Mesenchymal stem cell (in vitro differentiated cells and primary cell): ENCODE results near the gene ZNF618.

Source experiments
- DNase-seq: peaks from one replicate; pipeline ENCODE4 v3.0.0-alpha.2; 2013
- H2AFZ ChIP-seq: one replicate; pipeline ENCODE4 v1.6.1; 2013; ENCODE audit warnings: low read depth, mild to moderate bottlenecking, control low read depth, inconsistent platforms, low read length, moderate library complexity
- H2AK5ac ChIP-seq: 2 replicates; pipeline ENCODE4 v1.6.1; 2013; ENCODE audit warnings: low read length, moderate library complexity, mild to moderate bottlenecking, inconsistent platforms; ENCODE audit not compliant: severe bottlenecking
- H2BK120ac ChIP-seq: one replicate; pipeline ENCODE4 v1.6.1; 2013; ENCODE audit warnings: low read depth, mild to moderate bottlenecking, inconsistent platforms, low read length, moderate library complexity
- H2BK12ac ChIP-seq, 2 experiments: one replicate each; pipeline ENCODE4 v1.6.1; 2013; ENCODE audit warnings: inconsistent platforms in 2 of 2, low read length in 2 of 2, mild to moderate bottlenecking in 2 of 2, moderate library complexity in 2 of 2, control low read depth in 1 of 2
- H2BK15ac ChIP-seq: one replicate; pipeline ENCODE4 v1.6.1; 2013; ENCODE audit warnings: mild to moderate bottlenecking, low read depth, inconsistent platforms; ENCODE audit not compliant: poor library complexity, severe bottlenecking
- H2BK5ac ChIP-seq: 2 replicates; pipeline ENCODE4 v1.6.1; 2013; ENCODE audit warnings: low read depth, mild to moderate bottlenecking, low read length, control low read depth, inconsistent platforms; ENCODE audit not compliant: poor library complexity, severe bottlenecking
- H3K14ac ChIP-seq, 2 experiments: one replicate each; pipeline ENCODE4 v1.6.1; 2013; ENCODE audit warnings: inconsistent platforms in 2 of 2, low read length in 2 of 2, control low read depth in 1 of 2, mild to moderate bottlenecking in 1 of 2, moderate library complexity in 1 of 2
- H3K18ac ChIP-seq, 2 experiments: one replicate each; pipeline ENCODE4 v1.6.1; 2013; ENCODE audit warnings: inconsistent platforms in 2 of 2, low read length in 2 of 2, control low read depth in 1 of 2, low read depth in 1 of 2, mild to moderate bottlenecking in 1 of 2
- H3K23ac ChIP-seq, 2 experiments: one replicate each; pipeline ENCODE4 v1.6.1; 2013; ENCODE audit warnings: inconsistent platforms in 2 of 2, low read length in 2 of 2, mild to moderate bottlenecking in 2 of 2, moderate library complexity in 2 of 2, control low read depth in 1 of 2
- H3K27ac ChIP-seq: 2 replicates; pipeline ENCODE4 v1.5.1; 2013; ENCODE audit warnings: mild to moderate bottlenecking, moderate library complexity, low read length, control low read depth, inconsistent platforms; ENCODE audit not compliant: poor library complexity, severe bottlenecking
- H3K27me3 ChIP-seq, 2 experiments: 2 replicates each; pipeline versions ENCODE4 v1.6.1 to v1.7.0; 2013; ENCODE audit warnings: low read length in 2 of 2, mild to moderate bottlenecking in 2 of 2, moderate library complexity in 2 of 2, control low read depth in 1 of 2, inconsistent platforms in 1 of 2; ENCODE audit not compliant: control insufficient read depth in 1 of 2, insufficient read depth in 1 of 2
- H3K36me3 ChIP-seq, 2 experiments: 2 replicates each; pipeline versions ENCODE4 v1.6.1 to v1.7.0; 2013; ENCODE audit warnings: low read length in 2 of 2, control low read depth in 1 of 2, inconsistent platforms in 1 of 2, low read depth in 1 of 2, mild to moderate bottlenecking in 1 of 2; ENCODE audit not compliant: insufficient read depth in 2 of 2, control insufficient read depth in 1 of 2
- H3K4ac ChIP-seq, 2 experiments: one replicate each; pipeline ENCODE4 v1.6.1; 2013; ENCODE audit warnings: inconsistent platforms in 2 of 2, low read length in 2 of 2, mild to moderate bottlenecking in 2 of 2, moderate library complexity in 2 of 2, control low read depth in 1 of 2, low read depth in 1 of 2
- H3K4me1 ChIP-seq: 2 replicates; pipeline ENCODE4 v1.6.1; 2013; ENCODE audit warnings: low read depth, low read length, control low read depth; ENCODE audit not compliant: control insufficient read depth, insufficient read depth
- H3K4me2 ChIP-seq: 2 replicates; pipeline ENCODE4 v1.6.1; 2013; ENCODE audit warnings: low read length, mild to moderate bottlenecking, inconsistent platforms; ENCODE audit not compliant: poor library complexity, severe bottlenecking
- H3K4me3 ChIP-seq, 2 experiments: 2 replicates each; pipeline versions ENCODE4 v1.5.1 to v1.7.0; 2013; ENCODE audit warnings: low read length in 2 of 2, mild to moderate bottlenecking in 2 of 2, control low read depth in 1 of 2, low read depth in 1 of 2; ENCODE audit not compliant: insufficient read depth in 1 of 2
- H3K79me1 ChIP-seq: replicated peaks from 2 replicates; pipeline ENCODE4 v1.6.1; 2013; ENCODE audit warnings: mild to moderate bottlenecking, control low read depth, low read length, inconsistent platforms; ENCODE audit not compliant: poor library complexity, severe bottlenecking
- H3K9ac ChIP-seq: 2 replicates; pipeline ENCODE4 v1.7.0; 2013; ENCODE audit warnings: mild to moderate bottlenecking, low read length, moderate library complexity
- H3K9me3 ChIP-seq: 2 replicates; pipeline ENCODE4 v1.7.0; 2013; ENCODE audit warnings: mild to moderate bottlenecking, low read length; ENCODE audit not compliant: control insufficient read depth
- H4K8ac ChIP-seq: one replicate; pipeline ENCODE4 v1.6.1; 2013; ENCODE audit warnings: inconsistent platforms, mild to moderate bottlenecking, low read length, moderate library complexity
- H4K91ac ChIP-seq: one replicate; pipeline ENCODE4 v1.6.1; 2013; ENCODE audit warnings: mild to moderate bottlenecking, low read length, inconsistent platforms
- WGBS: methylation state at CpG from one replicate; pipeline ENCODE4 v1.1.7; 2013; ENCODE audit warnings: mixed read lengths; 5-methylcytosine and 5-hydroxymethylcytosine counted together

Gene ZNF618

GRCh38 chr9:114028646-114029045, 152.5 kb downstream of the ZNF618 start:
- no peak overlapping the region for H3K4me3 ChIP-seq
- peaks cover 10% of the 10 kb centered on the region for H3K9me3 ChIP-seq
- H2BK12ac ChIP-seq: no peak overlapping the region
- no peak overlapping the region for H4K8ac ChIP-seq
- H2BK5ac ChIP-seq: no peak overlapping the region
- DNase-seq: no peak
- no peak overlapping the region for H2BK15ac ChIP-seq
- no peak overlapping the region for H3K27ac ChIP-seq
- no peak overlapping the region for H3K23ac ChIP-seq
- H4K91ac ChIP-seq: no peak overlapping the region
- peaks cover 82 to 90% of the 10 kb centered on the region in 2 experiments for H3K36me3 ChIP-seq
- H3K79me1 ChIP-seq: peaks cover 18% of the 10 kb centered on the region
- no peak overlapping the region for H3K4me2 ChIP-seq
- no peak overlapping the region for H3K9ac ChIP-seq
- no peak overlapping the region for H3K4ac ChIP-seq
- no peak overlapping the region for H3K18ac ChIP-seq
- WGBS: 96% methylated on average over 22 of the region's 22 CpGs
- no peak overlapping the region for H2AFZ ChIP-seq
- H3K4me1 ChIP-seq: peaks cover 2% of the 10 kb centered on the region
- no peak overlapping the region for H3K14ac ChIP-seq
- no peaks in the 10 kb centered on the region for H3K27me3 ChIP-seq
- no peak overlapping the region for H2BK120ac ChIP-seq
- H2AK5ac ChIP-seq: no peak overlapping the region

DNA sequence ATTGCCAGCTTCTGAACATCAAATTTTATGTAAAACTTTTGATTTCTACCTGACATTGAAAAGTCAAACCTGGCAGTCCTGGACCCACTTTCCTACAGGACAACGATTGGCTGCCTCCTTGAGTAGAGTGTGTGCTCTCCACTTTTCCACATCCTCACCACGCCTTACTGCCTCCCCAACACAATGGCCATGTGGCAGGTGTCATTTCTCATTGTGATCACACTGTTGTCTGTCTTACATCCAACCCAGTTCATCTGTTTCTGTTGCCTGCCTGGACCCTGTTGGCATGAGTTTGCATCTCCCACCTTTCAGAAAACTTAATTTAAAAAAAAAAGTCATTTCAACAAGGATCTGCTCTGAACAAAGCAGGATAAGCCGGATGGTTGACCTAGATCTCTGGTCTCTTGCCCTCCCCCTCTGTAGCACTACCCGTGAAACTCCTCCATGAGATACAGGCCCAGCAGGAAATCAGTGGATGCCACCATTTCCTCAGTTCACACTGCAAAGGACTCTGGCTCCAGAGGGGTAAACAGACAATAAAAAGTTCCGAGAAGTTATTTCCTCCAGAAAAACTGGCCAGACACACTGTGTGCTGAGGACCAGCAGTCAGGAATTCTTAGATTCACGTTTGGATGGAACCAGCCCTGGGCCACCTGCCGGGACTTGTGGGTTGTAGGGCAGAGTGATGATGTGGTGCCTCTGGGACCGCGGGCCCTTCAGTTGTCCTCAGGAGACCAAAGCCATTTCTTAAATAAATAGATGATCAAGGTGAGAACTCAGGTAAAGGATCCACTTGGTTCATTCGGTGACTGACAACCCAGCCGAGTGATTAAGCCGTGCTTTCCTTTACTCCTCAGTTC, 153.4 kb downstream of the ZNF618 start:
- Histone ChIP-seq H2BK120ac (no peak overlapping the region), H3K4me1 (peaks cover 2% of the 10 kb centered on the region), H3K9ac (no peak overlapping the region), H3K4me2 (no peak overlapping the region), H3K9me3 (peaks cover under 1% of the 10 kb centered on the region), H3K79me1 (peaks cover 15% of the 10 kb centered on the region), H3K36me3 (peaks cover 89 to 90% of the 10 kb centered on the region in 2 experiments), H3K27me3 (no peaks in the 10 kb centered on the region), H3K14ac (no peak overlapping the region), H4K91ac (no peak overlapping the region), H2AK5ac (no peak overlapping the region), H3K4me3 (no peak overlapping the region), H3K27ac (no peak overlapping the region), H2BK15ac (no peak overlapping the region), H2BK5ac (no peak overlapping the region), H4K8ac (no peak overlapping the region), H3K23ac (no peak overlapping the region), H2AFZ (no peak overlapping the region), H3K18ac (no peak overlapping the region), H3K4ac (no peak overlapping the region), H2BK12ac (no peak overlapping the region)
- 95% methylated on average over 12 of the region's 12 CpGs for WGBS
- DNase-seq: no peak

GRCh38 chr9:114030364-114030763, 154.3 kb downstream of the ZNF618 start:
- no peak overlapping the region for H3K4ac ChIP-seq
- H2BK15ac ChIP-seq: no peak overlapping the region
- H4K8ac ChIP-seq: no peak overlapping the region
- H3K36me3 ChIP-seq: peaks cover 89 to 91% of the 10 kb centered on the region in 2 experiments
- no peak overlapping the region for H3K4me3 ChIP-seq
- H3K4me2 ChIP-seq: no peak overlapping the region
- H3K9me3 ChIP-seq: no peaks in the 10 kb centered on the region
- H3K9ac ChIP-seq: no peak overlapping the region
- H3K4me1 ChIP-seq: peaks cover 2% of the 10 kb centered on the region
- peaks cover 13% of the 10 kb centered on the region for H3K79me1 ChIP-seq
- no peak overlapping the region for H2BK12ac ChIP-seq
- H3K27me3 ChIP-seq: no peaks in the 10 kb centered on the region
- no peak overlapping the region for H3K14ac ChIP-seq
- no peak overlapping the region for H2AFZ ChIP-seq
- no peak for DNase-seq
- H4K91ac ChIP-seq: no peak overlapping the region
- no peak overlapping the region for H3K18ac ChIP-seq
- H3K27ac ChIP-seq: no peak overlapping the region
- H2BK120ac ChIP-seq: no peak overlapping the region
- WGBS: 96% methylated on average over 9 of the region's 9 CpGs
- no peak overlapping the region for H2BK5ac ChIP-seq
- no peak overlapping the region for H3K23ac ChIP-seq
- H2AK5ac ChIP-seq: no peak overlapping the region

DNA sequence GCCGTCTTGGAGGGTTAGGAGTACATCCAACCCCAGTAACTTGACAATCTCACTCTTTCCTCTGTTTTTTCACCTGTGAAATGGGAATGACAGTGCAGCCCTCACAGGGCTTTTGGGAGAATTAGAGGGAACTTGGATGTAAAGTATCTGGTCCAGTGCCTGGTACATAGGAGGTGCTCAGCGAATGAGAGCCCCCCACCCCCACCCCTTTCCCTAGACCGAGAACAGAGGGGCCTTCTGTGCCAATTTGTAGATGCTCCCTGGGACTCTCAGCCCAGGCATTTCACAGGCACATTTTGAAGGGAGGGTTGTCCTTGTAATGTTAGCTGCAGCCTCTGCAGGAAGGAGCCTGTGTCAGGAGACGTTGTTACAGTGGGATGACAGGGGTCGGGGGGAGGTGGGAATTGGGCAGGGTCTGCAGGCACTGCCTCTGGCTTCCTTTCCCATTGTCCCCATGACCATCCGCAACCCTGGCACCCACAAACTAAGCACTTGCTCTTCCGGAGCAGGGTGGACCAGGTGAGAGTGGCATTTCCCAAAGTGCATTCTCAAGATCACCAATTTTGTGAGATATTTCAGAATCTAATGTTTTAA, 155.0 kb downstream of the ZNF618 start:
- Histone ChIP-seq H2BK120ac (no peak overlapping the region), H2BK12ac (no peak overlapping the region)
- WGBS: 98% methylated on average over 6 of the region's 7 CpGs

More for the DNA sequence above, 155.0 kb downstream of the ZNF618 start:
- Histone ChIP-seq H3K4me3 (no peak overlapping the region), H3K4me2 (no peak overlapping the region), H2BK15ac (no peak overlapping the region), H3K18ac (no peak overlapping the region), H2AFZ (no peak overlapping the region), H2AK5ac (no peak overlapping the region), H3K79me1 (peaks cover 12% of the 10 kb centered on the region), H3K23ac (no peak overlapping the region), H3K14ac (no peak overlapping the region), H3K9ac (no peak overlapping the region), H3K27ac (no peak overlapping the region), H3K9me3 (no peaks in the 10 kb centered on the region), H3K27me3 (no peaks in the 10 kb centered on the region), H3K36me3 (peaks cover 89 to 93% of the 10 kb centered on the region in 2 experiments), H3K4me1 (peaks cover 4% of the 10 kb centered on the region), H4K8ac (no peak overlapping the region), H4K91ac (no peak overlapping the region), H2BK5ac (no peak overlapping the region), H3K4ac (no peak overlapping the region)
- DNase-seq: no peak
